ENCODE results near the gene GPR89B. TPM values are rescaled to one million over a fixed set of nuclear protein-coding genes. Genes with fewer than 3 reads are reported as not detected.
"Not testable (repeated sequence)": the region's sequence is repeated elsewhere in the genome, so short reads cannot be mapped to it uniquely, and the experiment has no call there.

Gene GPR89B
- total RNA-seq, 2 donors from 2014 or later: 19.4 to 31.3 TPM

- H3K27me3 ChIP-seq (replicated peaks; ENCODE audit: insufficient read depth); H3K36me3 ChIP-seq; H3K4me3 ChIP-seq; ATAC-seq (ENCODE audit: insufficient number of reproducible peaks, low FRiP score, low read depth); H3K4me1 ChIP-seq (ENCODE audit: control insufficient read depth in 1 of 2, low read depth in 2 of 2); H3K27ac ChIP-seq; H3K9me3 ChIP-seq; DNase-seq (ENCODE audit: low spot score): not testable (repeated sequence)
These were observed 36.4 kb downstream of the GPR89B start for GRCh38 chr1:147964575-147964974.

DNA sequence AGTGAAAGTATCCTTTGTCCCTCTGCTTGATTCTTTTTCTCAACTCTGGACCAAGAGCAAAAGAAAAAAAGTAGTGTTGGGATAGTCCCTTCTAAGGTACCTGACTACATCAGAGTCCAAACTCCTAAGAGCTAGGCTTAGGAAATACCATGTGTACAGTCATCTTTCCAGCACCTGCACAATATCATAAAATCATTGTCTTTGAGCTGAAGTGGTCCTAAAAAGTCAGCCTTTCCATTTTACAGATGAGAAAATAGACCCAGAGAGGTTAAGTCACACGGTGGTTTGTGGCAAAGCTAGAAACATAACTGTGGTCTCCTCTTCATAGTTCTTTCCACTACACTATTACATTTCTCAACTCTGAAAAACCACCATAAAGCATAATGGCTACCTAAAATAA lies 38.4 kb downstream of the GPR89B start:
- H3K27me3 ChIP-seq (replicated peaks; ENCODE audit: insufficient read depth); H3K9me3 ChIP-seq; H3K36me3 ChIP-seq; H3K4me3 ChIP-seq; ATAC-seq (ENCODE audit: insufficient number of reproducible peaks, low FRiP score, low read depth); H3K4me1 ChIP-seq (ENCODE audit: control insufficient read depth in 1 of 2, low read depth in 2 of 2); DNase-seq (ENCODE audit: low spot score); H3K27ac ChIP-seq: not testable (repeated sequence)

GRCh38 chr1:147978896-147979651 lies 50.9 kb downstream of the GPR89B start:
- not testable (repeated sequence) for H3K9me3 ChIP-seq; H3K27ac ChIP-seq; H3K4me3 ChIP-seq; H3K36me3 ChIP-seq; ATAC-seq (ENCODE audit: insufficient number of reproducible peaks, low FRiP score, low read depth); H3K27me3 ChIP-seq (replicated peaks; ENCODE audit: insufficient read depth); DNase-seq (ENCODE audit: low spot score); H3K4me1 ChIP-seq (ENCODE audit: control insufficient read depth in 1 of 2, low read depth in 2 of 2)

DNA sequence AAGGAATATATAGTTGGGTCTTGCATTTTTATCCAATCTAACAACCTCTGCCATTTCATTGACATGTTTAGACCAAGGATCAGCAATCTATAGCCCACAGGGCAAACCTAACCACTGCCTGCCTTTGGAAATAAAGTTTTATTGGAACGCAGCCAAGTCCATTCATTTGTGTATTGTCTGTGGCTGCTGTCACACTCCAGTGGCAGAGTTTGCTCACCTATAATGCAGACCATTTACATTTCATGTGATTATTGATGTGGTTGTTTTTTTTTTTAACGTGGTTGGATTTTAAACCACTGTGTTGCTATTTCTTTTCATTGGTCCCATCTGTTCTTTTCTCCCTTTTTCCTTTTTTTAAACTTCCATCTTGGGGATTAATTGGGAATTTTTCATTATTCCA lies 57.2 kb downstream of the GPR89B start:
- not testable (repeated sequence) for ATAC-seq (ENCODE audit: insufficient number of reproducible peaks, low FRiP score, low read depth); H3K27ac ChIP-seq; DNase-seq (ENCODE audit: low spot score); H3K36me3 ChIP-seq; H3K4me3 ChIP-seq; H3K4me1 ChIP-seq (ENCODE audit: control insufficient read depth in 1 of 2, low read depth in 2 of 2); H3K9me3 ChIP-seq; H3K27me3 ChIP-seq (replicated peaks; ENCODE audit: insufficient read depth)

DNA sequence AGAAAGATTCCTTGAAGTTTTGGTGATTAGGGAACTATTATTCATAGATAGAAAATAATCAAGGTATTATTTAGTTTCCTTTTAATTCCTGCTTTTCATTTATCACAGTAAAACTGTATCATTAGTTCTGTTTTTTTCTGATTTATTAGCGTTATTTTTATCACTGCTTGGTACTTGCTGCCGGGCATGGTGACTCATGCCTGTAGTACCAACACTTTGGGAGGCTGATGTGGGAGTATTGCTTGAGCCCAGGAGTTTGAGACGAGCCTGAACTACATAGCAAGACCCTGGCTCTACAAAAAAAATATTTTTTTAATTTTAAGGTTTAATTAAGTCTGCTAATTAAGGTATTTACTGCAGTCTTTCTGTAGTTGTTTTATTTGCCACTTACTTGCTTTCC lies 59.7 kb downstream of the GPR89B start:
- not testable (repeated sequence) for H3K36me3 ChIP-seq; ATAC-seq (ENCODE audit: insufficient number of reproducible peaks, low FRiP score, low read depth); H3K4me3 ChIP-seq; H3K27ac ChIP-seq; H3K27me3 ChIP-seq (replicated peaks; ENCODE audit: insufficient read depth); H3K4me1 ChIP-seq (ENCODE audit: control insufficient read depth in 1 of 2, low read depth in 2 of 2); DNase-seq (ENCODE audit: low spot score); H3K9me3 ChIP-seq

GRCh38 chr1:147992916-147993315 lies 64.7 kb downstream of the GPR89B start:
- not testable (repeated sequence) for H3K27me3 ChIP-seq (replicated peaks; ENCODE audit: insufficient read depth); H3K4me3 ChIP-seq; ATAC-seq (ENCODE audit: insufficient number of reproducible peaks, low FRiP score, low read depth); DNase-seq (ENCODE audit: low spot score); H3K4me1 ChIP-seq (ENCODE audit: control insufficient read depth in 1 of 2, low read depth in 2 of 2); H3K36me3 ChIP-seq; H3K9me3 ChIP-seq; H3K27ac ChIP-seq

- H3K9me3 ChIP-seq; H3K4me3 ChIP-seq; DNase-seq (ENCODE audit: low spot score); H3K36me3 ChIP-seq; H3K4me1 ChIP-seq (ENCODE audit: control insufficient read depth in 1 of 2, low read depth in 2 of 2); H3K27me3 ChIP-seq (replicated peaks; ENCODE audit: insufficient read depth); ATAC-seq (ENCODE audit: insufficient number of reproducible peaks, low FRiP score, low read depth); H3K27ac ChIP-seq: not testable (repeated sequence)
These were observed 65.2 kb downstream of the GPR89B start for GRCh38 chr1:147993400-147993799.

DNA sequence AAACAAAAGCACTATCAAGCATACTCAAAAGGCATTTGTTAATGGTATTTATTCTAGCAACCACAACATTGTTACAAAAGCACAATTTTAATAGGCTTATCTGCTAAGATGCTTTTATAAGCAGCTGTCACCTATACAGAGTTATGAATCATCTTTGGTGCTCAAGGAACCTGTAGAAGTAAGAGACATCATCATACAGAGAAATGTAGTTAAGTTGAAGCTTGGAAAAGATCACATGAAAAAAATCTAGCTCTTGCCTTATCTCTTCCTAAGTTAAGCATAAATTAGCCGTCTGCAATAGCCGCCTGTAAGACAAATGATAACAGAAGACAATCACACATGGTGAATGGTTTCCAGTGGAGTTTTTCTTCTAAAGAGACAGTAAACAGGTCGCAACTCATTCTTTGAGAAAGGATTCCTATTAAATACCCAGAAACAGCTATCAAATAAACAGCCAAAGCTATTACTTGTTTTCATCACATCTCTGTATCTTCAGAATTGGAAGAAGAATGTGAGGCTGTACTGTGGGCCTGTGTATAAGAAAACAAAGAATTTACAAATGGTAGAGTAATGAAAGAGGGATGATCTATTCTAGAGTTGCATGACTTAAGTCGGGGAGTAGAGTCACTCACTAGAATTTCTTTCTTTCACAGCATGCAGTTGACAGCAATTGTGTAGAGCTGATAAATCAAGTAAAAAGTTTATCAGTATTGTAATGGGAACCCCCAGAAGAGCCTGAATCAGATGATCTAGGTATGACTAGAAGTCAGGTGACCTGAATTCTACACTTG lies 65.8 kb downstream of the GPR89B start:
- DNase-seq (ENCODE audit: low spot score); ATAC-seq (ENCODE audit: insufficient number of reproducible peaks, low FRiP score, low read depth); H3K36me3 ChIP-seq; H3K27me3 ChIP-seq (replicated peaks; ENCODE audit: insufficient read depth); H3K9me3 ChIP-seq; H3K4me1 ChIP-seq (ENCODE audit: control insufficient read depth in 1 of 2, low read depth in 2 of 2); H3K4me3 ChIP-seq; H3K27ac ChIP-seq: not testable (repeated sequence)

DNA sequence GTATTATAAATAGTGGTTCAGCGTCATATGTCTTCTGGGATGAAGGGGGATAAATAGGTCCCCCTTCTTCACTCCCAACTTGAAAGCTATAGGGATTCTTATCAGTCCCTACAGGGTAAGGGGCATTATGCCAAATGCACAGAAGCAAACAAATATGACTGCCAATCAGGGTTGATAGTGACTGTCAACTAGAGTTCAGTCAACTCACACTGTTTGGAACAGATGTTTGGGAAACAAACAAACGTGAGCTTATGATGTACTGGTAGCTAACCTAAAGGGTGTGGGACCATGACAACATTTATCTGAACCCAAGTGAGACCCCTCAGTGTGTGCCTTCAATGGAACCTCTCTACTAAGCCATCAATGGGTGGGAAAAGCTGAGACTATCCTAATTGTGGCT lies 67.9 kb downstream of the GPR89B start:
- not testable (repeated sequence) for DNase-seq (ENCODE audit: low spot score); H3K4me3 ChIP-seq; H3K9me3 ChIP-seq; H3K27ac ChIP-seq; H3K27me3 ChIP-seq (replicated peaks; ENCODE audit: insufficient read depth); ATAC-seq (ENCODE audit: insufficient number of reproducible peaks, low FRiP score, low read depth); H3K4me1 ChIP-seq (ENCODE audit: control insufficient read depth in 1 of 2, low read depth in 2 of 2); H3K36me3 ChIP-seq

DNA sequence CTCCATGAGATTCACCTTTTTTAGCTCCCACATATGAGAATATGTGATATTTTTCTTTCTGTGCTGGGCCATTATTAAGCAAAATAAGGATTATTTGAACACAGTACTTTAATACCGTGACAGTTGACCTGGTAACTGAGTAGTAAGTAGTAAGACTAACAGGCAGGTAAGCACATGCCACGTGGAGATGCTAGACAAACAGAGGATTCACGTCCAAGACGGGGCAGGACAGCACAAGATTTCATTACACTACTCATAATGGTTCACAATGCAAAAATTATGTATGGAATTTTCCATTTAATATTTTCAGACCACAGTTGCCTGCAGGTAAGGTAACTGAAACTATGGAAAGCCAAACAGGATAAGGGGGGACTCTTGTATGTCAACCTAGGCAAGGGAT lies 79.5 kb downstream of the GPR89B start:
- not testable (repeated sequence) for H3K36me3 ChIP-seq; H3K4me3 ChIP-seq; H3K27me3 ChIP-seq (replicated peaks; ENCODE audit: insufficient read depth); ATAC-seq (ENCODE audit: insufficient number of reproducible peaks, low FRiP score, low read depth); H3K9me3 ChIP-seq; H3K4me1 ChIP-seq (ENCODE audit: control insufficient read depth in 1 of 2, low read depth in 2 of 2); DNase-seq (ENCODE audit: low spot score); H3K27ac ChIP-seq

Data from thoracic aorta (tissue), 2 donors.